NCI-H1092 treated with DMSO at 0.1 percent for 48 hours (cell line): ENCODE measurements around the gene ZBTB22.
"Not testable (repeated sequence)": the region's sequence is repeated elsewhere in the genome, so short reads cannot be mapped to it uniquely, and the experiment has no call there.

ENCODE experiments used
- DNase-seq: peaks from one replicate; lab custom pipeline; 2025; lab: John Stamatoyannopoulos, UW

Gene ZBTB22

DNA sequence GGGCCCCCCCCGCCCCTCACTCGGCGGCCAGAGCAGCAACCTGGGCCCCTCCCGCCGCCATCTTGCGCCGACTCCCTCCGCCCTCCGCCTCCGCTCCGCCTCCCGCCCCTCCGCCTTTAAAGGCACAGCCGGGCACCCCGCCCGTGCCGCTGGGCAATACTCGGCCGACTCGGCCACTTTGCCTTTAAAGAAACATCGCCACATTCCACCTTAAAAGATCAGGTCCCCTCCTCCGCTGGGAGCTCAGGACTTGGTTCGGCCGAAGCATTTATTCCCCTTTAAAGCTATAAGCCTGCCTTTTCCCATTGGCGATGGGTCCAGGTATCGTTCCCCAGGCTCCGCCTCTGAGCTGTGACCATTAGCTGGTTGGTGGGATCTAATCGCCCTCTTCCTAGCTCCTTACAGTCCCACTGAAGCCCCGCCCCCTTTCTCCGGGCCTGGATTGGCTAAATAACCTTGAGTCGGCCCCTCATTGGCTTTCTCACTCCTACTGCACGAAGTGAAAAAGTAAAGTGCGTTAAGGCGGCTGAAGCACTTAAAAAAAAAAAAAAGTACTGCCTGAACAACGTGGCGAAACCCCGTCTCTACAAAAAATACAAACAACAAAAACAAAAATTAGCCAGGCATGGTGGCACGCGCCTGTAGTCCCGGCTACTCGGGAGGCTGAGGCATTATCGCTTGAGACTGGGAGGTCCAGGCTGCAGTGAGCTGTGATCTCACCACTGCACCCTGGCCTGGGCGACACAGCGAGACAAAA is at the start of gene ZBTB22:
Gene ZBTB22 (minus strand): TSS at position 76 of the 757 bp plus-strand sequence. CDS start 828 bp downstream, outside the sequence.
- DNase-seq = peak; percentile 96

DNA sequence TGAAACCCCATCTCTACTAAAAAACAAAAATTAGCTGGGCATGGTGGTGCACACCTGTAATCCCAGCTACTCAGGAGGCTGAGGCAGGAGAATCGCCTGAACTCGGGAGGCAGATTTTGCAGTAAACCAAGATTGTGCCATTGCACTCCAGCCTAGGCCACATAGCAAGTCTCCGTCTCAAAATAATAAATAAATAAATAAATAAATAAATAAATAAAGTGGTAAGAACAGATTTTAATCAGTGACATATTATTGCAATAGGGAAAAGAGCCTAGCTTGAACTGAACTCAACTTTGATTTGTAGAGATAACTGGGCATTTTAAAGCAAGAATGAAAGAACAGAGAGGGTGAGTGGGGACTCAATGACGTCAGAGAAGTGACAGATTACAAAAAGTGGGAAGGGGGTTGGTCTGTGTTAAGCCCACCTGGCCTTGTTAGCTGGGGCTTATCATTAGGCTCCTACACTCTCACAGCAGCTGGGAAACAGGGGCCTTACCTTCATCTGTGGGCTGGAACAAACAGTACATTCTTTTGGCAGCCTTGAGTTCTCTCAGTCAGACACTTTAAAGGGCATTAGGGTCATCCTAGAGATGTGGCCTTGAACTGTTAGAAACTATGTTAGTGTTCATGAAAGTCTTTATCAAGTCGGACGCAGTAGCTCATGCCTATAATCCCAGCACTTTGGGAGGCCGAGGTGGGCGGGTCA is 49.6 kb upstream of the ZBTB22 start:
- no peak for DNase-seq

DNA sequence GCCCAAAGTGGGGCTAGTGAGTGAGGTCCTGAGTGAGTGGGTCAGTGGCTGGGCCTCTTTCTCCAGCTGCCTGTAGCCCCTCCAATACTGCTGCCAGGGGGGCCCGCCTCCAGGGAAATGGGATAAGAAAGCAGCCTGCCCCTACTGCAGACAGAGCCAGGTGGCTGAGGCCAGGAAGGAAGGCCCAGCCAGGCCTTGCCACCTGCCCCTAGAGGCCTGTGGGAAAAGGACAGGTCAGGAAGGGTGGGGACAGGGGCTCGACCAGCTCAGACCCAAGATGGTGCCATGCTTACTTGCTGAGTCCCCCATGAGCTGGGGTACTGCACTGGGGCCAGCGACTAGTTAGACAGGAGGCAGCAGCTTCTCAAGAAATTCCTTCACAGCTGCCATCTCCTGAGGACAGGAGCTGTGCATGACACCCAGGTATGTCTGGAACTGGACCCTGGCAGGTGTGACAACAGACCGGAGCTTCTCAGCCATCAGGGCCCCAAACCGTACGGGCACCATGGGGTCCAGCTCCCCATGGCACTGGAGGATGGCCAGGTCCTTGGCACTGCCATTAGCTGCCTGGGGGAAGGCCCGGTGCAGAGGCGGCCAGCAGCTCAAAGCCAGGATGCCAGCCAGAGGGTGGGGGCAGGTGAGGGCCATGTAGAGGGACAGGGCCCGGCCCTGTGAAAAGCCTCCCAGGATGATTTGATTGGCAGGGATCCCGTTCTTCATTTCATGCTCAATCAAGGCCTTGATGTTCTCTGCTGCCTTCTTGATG is 47.8 kb upstream of the ZBTB22 start:
- not testable (repeated sequence) for DNase-seq

DNA sequence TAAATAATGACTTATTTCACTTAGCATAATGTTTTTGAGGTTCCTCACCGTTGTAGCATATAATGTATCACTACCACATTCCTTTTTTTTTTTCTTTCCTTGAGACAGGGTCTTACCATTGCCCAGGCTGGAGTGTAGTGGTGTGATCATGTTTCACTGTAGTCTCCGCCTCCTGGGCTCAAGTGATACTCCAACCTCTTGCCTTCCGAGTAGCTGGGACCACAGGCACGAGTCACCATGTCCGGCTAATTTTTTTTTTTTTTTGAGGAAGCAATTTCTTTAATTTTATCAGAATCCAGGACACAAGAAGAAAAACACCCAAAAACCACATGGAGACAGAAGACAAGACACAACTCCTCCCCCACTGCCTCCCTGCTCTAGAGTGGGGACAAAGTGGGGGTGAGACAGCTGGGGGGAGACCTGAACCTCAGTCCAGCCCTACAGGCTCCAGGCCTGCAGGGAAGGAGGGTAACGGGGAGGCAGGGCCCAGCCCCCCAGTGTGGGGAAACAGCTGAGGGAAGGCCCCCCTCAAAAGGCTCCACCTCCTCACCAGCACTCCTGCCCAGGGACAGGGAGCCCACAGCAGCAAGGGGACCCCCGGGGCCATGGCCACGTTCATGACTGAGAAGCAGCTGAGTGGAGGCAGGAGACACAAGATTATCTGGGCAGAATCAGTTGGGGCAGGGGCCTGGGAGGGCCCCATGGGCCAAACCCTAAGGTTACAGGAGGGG is 47.1 kb upstream of the ZBTB22 start:
- not testable (repeated sequence) for DNase-seq

DNA sequence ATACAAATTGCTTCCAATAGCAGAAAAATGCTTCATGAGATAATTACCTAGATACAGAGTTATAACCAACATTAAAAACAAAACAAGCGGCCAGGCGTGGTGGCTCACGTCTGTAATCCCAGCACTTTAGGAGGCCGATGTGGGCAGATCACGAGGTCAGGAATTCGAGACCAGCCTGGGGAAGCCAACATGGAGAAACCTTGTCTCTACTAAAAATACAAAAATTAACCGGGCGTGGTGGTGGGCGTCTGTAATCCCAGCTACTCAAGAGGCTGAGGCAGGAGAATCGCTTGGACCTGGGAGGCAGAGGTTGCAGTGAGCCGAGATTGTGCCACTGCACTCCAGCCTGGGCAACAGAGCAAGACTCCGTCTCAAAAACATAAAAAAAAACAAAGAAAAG is 45.9 kb upstream of the ZBTB22 start:
- DNase-seq = not testable (repeated sequence)

DNA sequence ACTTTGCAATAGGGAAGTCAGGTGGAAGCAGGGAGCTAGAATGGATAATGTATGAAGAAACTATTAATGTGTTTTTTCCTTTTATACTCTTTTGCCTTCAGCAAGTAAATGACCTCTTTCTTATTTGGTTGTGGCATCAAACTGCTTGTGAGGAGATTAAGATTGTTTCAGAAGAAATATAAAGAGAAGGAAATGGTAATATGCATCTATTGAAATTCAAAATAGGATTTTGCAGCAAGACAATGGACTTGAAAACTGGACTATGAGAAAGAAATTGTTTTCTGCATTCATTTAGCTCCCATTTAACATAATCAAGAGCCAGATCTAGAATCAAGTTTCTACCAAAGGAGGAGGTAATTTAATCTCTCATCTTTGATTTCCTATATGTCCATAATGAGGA is 41.8 kb upstream of the ZBTB22 start:
- DNase-seq = no peak

- not testable (repeated sequence) for DNase-seq
Measured at GRCh38 chr6:33357160-33357871, 39.8 kb upstream of the ZBTB22 start.

DNA sequence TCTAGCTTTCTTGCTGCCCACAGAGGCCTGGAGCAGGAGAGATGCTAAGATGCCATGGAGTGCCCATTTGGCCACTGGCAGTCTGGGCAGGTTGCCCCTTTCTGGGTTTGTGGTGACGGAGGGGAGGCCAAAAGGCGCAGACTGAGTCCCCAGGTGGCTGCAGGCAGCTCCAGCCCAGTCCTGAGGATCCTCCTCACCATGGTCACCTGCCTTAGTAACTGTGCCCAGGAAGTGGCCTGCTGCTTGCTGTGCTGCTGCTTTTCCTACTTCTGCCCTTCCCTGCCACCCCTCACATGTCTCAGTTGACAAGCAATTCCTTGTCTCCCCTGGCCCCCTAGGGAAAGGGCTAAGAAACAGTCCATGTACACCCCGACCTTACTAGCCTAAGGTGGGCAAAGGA is 38.8 kb upstream of the ZBTB22 start:
- no peak for DNase-seq

DNA sequence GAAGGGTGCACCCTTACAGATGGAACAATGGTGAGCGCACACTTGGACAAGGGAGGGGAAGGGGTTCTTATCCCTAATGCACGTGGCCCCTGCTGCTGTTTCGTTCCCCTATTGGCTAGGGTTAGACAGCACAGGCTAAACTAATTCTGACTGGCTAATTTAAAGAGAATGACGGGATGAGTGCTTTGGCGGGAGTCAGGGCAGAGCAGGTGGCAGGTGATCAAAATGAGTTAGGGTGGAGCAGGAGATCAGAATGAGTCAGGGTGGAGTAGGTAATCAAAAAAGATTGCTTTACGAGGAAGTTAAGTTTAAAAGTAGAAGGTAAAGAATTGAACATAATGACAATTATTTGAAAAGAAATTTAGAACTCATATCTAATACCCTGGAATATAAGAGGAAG is 38.3 kb upstream of the ZBTB22 start:
- DNase-seq = not testable (repeated sequence)

DNA sequence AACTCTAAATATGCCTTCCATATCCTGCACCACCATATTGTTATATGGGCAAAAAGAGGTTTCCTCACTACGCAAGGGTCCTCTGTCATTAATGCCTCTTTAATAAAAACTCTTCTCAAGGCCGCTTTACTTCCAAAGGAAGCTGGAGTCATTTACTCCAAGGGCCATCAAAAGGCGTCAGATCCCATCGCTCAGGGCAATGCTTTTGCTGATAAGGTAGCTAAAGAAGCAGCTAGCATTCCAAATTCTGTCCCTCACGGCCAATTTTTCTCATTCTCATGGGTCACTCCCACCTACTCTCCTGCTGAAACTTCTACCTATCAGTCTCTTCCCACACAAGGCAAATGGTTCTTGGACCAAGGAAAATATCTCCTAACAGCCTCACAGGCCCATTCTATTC is 30.3 kb upstream of the ZBTB22 start:
- DNase-seq = no peak

- DNase-seq = not testable (repeated sequence)
Measured at GRCh38 chr6:33346972-33347371, 29.4 kb upstream of the ZBTB22 start.

GRCh38 chr6:33344701-33345697 is 27.5 kb upstream of the ZBTB22 start:
- DNase-seq = peak; percentile 32

DNA sequence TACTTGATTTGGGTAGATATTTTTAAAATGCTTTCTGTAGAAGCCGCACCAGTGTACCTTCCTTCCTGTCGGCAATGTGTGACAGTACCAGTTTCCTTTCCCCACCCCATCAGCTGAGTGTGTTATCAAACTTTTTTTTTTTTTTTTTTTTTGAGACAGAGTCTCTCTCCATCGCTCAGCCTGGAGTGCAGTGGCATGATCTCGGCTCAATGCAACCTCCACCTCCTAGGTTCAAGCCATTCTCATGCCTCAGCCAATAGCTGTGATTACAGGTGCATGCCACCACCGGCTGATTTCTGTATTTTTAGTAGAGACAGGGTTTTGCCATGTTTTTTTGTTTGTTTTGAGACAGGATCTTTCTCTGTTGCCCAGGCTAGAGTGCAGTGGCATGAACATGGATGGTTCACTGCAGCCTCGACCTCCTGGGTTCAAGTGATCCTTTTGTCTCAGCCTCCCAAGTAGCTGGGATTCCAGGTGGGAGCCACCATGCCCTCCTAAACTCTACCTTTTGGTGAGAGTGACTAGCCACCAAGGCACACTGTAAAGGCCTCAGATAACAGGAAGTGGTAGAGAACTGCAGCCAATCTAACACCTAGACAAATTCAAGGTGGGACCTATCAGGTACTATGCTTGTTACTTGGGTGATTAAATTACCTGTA is 26.5 kb upstream of the ZBTB22 start:
- no peak for DNase-seq

GRCh38 chr6:33343606-33343952 is 26.0 kb upstream of the ZBTB22 start:
- not testable (repeated sequence) for DNase-seq

GRCh38 chr6:33339193-33339592 is 21.6 kb upstream of the ZBTB22 start:
- DNase-seq = no peak

DNA sequence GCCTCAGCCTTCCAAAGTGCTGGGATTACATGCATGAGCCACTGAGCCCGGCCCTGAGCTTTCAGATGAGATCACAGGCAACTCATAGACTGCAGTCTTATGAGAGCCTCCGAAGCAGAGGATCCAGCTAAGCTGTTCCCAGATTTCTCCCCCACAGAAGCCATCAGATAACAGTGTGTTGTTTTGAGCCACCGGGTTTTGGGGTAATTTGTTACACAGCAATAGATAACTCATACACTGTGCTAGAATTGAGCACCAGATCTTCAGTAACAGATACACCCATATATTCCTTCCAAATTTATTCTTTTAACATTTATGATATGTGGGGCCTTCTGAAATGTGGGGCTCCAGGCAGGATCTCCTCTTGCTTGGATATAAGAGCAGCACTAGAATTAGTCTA is 19.0 kb upstream of the ZBTB22 start:
- no peak for DNase-seq

GRCh38 chr6:33335916-33336315 is 18.4 kb upstream of the ZBTB22 start:
- no peak for DNase-seq

DNA sequence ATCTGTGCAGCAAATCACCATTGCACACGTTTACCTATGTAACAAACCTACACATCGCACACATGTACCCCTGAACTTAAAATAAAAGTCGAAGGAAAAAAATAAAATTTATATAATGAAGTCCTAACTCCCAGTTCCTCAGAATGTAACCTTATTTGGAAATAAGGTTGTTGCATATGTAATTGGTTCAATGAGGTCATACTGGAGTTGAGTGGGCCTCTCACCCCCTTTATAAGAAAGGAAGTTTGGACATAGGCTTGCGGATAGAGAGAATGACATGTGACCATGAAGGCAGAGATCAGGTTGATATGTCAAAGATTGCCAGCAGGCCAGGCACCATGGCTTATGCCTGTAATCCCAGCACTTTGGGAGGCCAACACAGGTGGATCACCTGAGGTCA is 16.1 kb upstream of the ZBTB22 start:
- no peak for DNase-seq

DNA sequence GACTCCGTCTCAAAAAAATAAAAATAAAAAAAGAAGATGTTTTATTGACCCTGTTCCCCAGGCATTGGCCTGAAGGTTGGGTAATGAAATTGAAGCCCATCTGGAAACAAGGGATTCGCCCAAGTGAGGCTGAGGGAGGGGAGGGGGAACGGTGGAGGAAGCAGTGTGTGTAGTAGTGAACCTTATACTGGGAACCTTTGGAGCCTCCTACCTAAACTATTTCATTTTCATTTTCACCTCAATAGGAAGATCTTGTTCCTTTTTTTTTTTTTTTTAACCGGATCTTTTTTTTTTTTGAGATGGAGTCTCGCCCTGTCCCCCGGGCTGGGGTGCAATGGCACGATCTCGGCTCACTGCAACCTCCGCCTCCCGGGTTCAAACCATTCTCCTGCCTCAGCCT is 13.2 kb upstream of the ZBTB22 start:
- DNase-seq = no peak

GRCh38 chr6:33329058-33329457 is 11.5 kb upstream of the ZBTB22 start:
- no peak for DNase-seq
